Uterus (tissue), 4 donors: ENCODE data around the gene OR4K5. TPM values are rescaled to one million over a fixed set of nuclear protein-coding genes. Genes with fewer than 3 reads are reported as not detected.

Experiments
- DNase-seq, 2 donors: peaks; one replicate each; pipeline ENCODE4 v3.0.0-alpha.2; 2019 to 2020
- H3K27ac ChIP-seq, 2 donors: fragments of 200-600 bp; sonication (generic); 1 replicate in 1 of 2; 2 replicates in 1 of 2; pipeline ENCODE4 v1.5.1; 2016 to 2018
- H3K27me3 ChIP-seq, 2 donors: fragments of 200-600 bp; sonication (generic); one replicate each; pipeline ENCODE4 v1.5.1; 2018 to 2019; ENCODE audit warnings: control low read depth in 1 of 2
- H3K36me3 ChIP-seq, 2 donors: fragments of 200-600 bp; sonication (generic); one replicate each; pipeline ENCODE4 v1.5.1; 2019; ENCODE audit warnings: control low read depth in 1 of 2
- H3K4me1 ChIP-seq, 2 donors: fragments of 200-600 bp; sonication (generic); one replicate each; pipeline ENCODE4 v1.5.1; 2018 to 2019; ENCODE audit warnings: control low read depth in 1 of 2
- H3K4me3 ChIP-seq, 2 donors: fragments of 200-600 bp; sonication (generic); 1 replicate in 1 of 2; 2 replicates in 1 of 2; pipeline ENCODE4 v1.5.1; 2018 to 2019; ENCODE audit warnings: mild to moderate bottlenecking in 1 of 2
- H3K9me3 ChIP-seq, 2 donors: fragments of 200-600 bp; sonication (generic); one replicate each; pipeline ENCODE4 v1.5.1; 2019; ENCODE audit warnings: control low read depth in 1 of 2
- POLR2A ChIP-seq, 2 donors: fragments of 450-650 bp; IDR thresholded peaks; one replicate each; pipeline ENCODE4 v1.6.1; 2016; ENCODE audit warnings: antibody characterized with exemption in 2 of 2, mild to moderate bottlenecking in 1 of 2, moderate library complexity in 1 of 2
- intact Hi-C: fragments of 100-400 bp; cut with DNase I; formaldehyde crosslinking; loops from one replicate; pipeline ENCODE4 v1.15.1; 2023; ENCODE audit warnings: low total_unique reads
- total RNA-seq, 4 donors: library from RNA; depleted of rRNA in 3 of 4; stranded (reverse); fragments of >200 nt in 3 of 4; gene quantifications; one replicate each; pipeline versions ENCODE4 v1.1.0 to v1.2.4, GENCODE V29; 2014 to 2023
- TF ChIP-seq, protein P1 (sequence below), 4 experiments: fragments of 200-600 bp in 2 of 4; fragments of 450-650 bp in 2 of 4; sonication (generic) in 2 of 4; IDR thresholded peaks; one replicate each; pipeline ENCODE4 v1.5.1; 2016 to 2019; ENCODE audit warnings: antibody characterized with exemption in 4 of 4, mild to moderate bottlenecking in 2 of 4, moderate library complexity in 1 of 4
- donor health status: DM: yes; HTN: yes; CAD: no.

OR4K5 gene
- total RNA-seq, 4 donors from 2014 or later: not detected

DNA sequence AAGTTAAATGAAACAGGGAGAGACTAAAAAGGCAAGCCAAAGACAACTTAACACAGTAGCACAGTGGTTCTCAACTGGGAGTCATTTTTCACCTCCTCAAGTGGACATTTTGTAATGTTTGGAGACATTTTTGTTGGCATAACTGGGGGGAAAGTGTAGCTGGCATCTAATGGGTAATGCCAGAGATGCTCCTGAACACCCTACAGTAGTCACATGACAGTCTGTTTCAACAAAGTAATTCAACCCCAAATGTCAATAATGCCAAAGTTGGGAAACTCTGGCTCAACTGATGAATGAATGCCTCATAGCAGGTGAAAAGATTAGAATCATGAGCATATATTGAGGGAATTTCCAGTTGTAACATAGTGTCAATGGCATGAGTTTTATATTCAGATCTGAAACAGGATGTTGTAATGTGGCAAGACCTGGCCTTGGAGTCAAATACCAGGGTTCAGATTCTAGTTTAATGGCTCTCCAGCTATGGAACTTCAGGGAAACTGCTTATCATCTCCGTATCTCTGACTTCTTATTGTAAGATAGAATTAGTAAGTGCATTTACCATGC, 2.4 kb upstream of the OR4K5 start:
- intact Hi-C loops: no loop called here
- no peak overlapping the region for H3K4me3 ChIP-seq
- no peak for TF ChIP-seq POLR2A (IDR thresholded peaks at IDR 0.05)
- TF ChIP-seq, protein P1, sequence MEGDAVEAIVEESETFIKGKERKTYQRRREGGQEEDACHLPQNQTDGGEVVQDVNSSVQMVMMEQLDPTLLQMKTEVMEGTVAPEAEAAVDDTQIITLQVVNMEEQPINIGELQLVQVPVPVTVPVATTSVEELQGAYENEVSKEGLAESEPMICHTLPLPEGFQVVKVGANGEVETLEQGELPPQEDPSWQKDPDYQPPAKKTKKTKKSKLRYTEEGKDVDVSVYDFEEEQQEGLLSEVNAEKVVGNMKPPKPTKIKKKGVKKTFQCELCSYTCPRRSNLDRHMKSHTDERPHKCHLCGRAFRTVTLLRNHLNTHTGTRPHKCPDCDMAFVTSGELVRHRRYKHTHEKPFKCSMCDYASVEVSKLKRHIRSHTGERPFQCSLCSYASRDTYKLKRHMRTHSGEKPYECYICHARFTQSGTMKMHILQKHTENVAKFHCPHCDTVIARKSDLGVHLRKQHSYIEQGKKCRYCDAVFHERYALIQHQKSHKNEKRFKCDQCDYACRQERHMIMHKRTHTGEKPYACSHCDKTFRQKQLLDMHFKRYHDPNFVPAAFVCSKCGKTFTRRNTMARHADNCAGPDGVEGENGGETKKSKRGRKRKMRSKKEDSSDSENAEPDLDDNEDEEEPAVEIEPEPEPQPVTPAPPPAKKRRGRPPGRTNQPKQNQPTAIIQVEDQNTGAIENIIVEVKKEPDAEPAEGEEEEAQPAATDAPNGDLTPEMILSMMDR (IDR thresholded peaks at IDR 0.05): no peak
- no peak for DNase-seq
- H3K4me1 ChIP-seq: no peaks in the 10 kb centered on the region
- H3K27me3 ChIP-seq: no peaks in the 10 kb centered on the region
- H3K9me3 ChIP-seq: no peaks in the 10 kb centered on the region
- H3K36me3 ChIP-seq: no peaks in the 10 kb centered on the region
- H3K27ac ChIP-seq: no peak overlapping the region

GRCh38 chr14:19918553-19919264, 1.7 kb upstream of the OR4K5 start:
- no peak for DNase-seq
- no peaks in the 10 kb centered on the region for H3K4me1 ChIP-seq
- no peak overlapping the region for H3K27ac ChIP-seq
- H3K36me3 ChIP-seq: no peaks in the 10 kb centered on the region
- H3K4me3 ChIP-seq: no peak overlapping the region
- no peaks in the 10 kb centered on the region for H3K9me3 ChIP-seq
- H3K27me3 ChIP-seq: no peaks in the 10 kb centered on the region
- TF ChIP-seq, protein P1 (IDR thresholded peaks at IDR 0.05): no peak
- TF ChIP-seq POLR2A (IDR thresholded peaks at IDR 0.05): no peak
- intact Hi-C loops: no loop called here

DNA sequence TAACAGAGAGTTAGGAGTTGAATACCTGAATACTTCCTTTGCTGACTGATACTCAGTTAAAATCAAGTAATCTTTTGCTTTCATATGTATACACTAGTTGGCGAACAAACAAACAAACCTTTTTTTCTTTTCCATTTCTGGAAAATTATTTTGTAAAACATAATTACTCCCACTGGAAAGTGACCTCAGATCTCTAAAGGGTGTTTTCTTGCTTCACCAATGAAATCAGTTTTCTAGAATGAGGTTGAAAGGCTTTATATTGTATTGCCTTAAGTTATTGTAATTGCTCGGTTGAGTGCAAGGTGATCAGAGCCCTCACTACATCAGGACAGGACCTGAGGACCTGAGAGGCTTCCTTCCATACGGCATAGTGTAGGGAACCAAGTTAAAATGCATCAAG, 10.2 kb downstream of the OR4K5 start, which contains the start of gene OR4K1:
Gene OR4K1, plus strand, starts transcription at position 301 of the 400 bp plus-strand sequence. CDS start 4,750 bp downstream, outside the sequence.
- intact Hi-C loops: no loop called here
- no peaks in the 10 kb centered on the region for H3K36me3 ChIP-seq

DNA sequence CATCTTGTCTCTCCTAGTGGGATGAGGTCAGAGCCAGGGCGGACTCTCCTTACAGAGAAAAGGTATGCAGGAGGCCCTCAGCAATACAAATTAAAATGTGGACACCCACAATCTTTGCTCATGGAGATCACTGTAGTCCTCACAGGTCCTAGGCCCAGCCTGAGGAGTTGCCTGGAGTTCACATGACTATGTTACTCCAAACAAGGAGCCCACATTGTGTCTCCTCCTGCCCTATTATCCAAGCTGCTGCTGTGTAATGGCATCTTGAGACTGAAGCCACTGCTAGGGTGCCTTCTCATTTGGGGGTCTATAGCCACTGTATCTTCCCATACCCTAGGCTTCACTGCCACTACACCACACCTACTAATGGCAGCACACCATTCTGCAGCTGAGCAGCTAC, 21.3 kb downstream of the OR4K5 start:
- intact Hi-C loops: no loop called here
- H3K27me3 ChIP-seq: no peaks in the 10 kb centered on the region
- no peak for TF ChIP-seq POLR2A (IDR thresholded peaks at IDR 0.05)
- TF ChIP-seq, protein P1 (IDR thresholded peaks at IDR 0.05): no peak
- no peaks in the 10 kb centered on the region for H3K4me1 ChIP-seq
- no peak overlapping the region for H3K27ac ChIP-seq
- H3K4me3 ChIP-seq: no peak overlapping the region
- no peaks in the 10 kb centered on the region for H3K9me3 ChIP-seq
- no peaks in the 10 kb centered on the region for H3K36me3 ChIP-seq
- DNase-seq: no peak

More for the DNA sequence above, 10.2 kb downstream of the OR4K5 start, which contains the start of gene OR4K1:
- TF ChIP-seq, protein P1 (IDR thresholded peaks at IDR 0.05): no peak
- no peak for TF ChIP-seq POLR2A (IDR thresholded peaks at IDR 0.05)
- Histone ChIP-seq H3K9me3 (no peaks in the 10 kb centered on the region), H3K27me3 (no peaks in the 10 kb centered on the region), H3K27ac (no peak within 1 kb of the TSS), H3K4me3 (no peak within 1 kb of the TSS), H3K4me1 (no peaks in the 10 kb centered on the region)
- no peak for DNase-seq

DNA sequence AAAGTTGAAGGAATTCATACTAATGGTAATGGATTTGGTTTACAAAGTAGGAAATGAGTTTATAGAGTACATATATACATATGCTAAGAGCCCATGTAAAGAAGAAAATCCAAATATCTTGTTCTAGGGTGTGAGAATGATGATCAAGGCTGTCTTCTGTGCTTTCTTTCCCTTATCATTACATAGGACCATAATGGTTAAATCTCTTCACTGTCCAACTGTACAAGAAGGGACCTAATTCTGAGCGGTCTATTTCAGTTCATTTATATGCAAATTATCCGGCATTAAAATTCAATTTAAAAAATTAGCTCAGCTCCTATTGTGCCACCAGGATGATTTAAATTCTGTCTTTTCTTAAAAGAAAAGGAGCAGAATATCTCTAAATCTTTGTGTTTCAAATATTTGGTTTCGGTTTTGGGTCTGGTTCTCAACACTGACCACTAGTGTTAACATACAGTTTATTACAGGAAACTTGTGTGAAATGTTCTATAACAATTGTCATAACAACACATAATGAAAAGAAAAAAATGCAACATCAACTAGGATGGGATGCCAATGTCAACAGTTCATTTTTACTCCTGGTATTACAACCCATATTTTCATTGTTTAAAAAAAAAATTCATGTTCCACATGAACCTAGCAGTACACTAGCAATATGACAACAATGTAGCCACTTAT, 27.1 kb downstream of the OR4K5 start:
- intact Hi-C loops: no loop called here
- Histone ChIP-seq H3K27ac (no peak overlapping the region), H3K9me3 (no peaks in the 10 kb centered on the region), H3K4me3 (no peak overlapping the region), H3K36me3 (no peaks in the 10 kb centered on the region), H3K27me3 (no peaks in the 10 kb centered on the region), H3K4me1 (no peaks in the 10 kb centered on the region)
- no peak for DNase-seq
- TF ChIP-seq POLR2A (IDR thresholded peaks at IDR 0.05): no peak
- TF ChIP-seq, protein P1 (IDR thresholded peaks at IDR 0.05): no peak
